ENCODE data around the gene SCTR. TPM values are rescaled to one million over a fixed set of nuclear protein-coding genes. Genes with fewer than 3 reads are reported as not detected.
A peak's percentile ranks its signal among the peaks of the same experiment; 100 is the strongest.

SCTR gene
- polyA plus RNA-seq, 3 donors, result not detected

- Mint-ChIP-seq H3K4me1 (peaks cover 2% of the 10 kb centered on the region), H3K36me3 (no peaks in the 10 kb centered on the region), H3K4me3 (no peak overlapping the region), H3K27ac (no peak overlapping the region), H3K27me3 (ENCODE audit: low read depth in 3 of 3) (peaks cover 0 to 4% (median 4%) of the 10 kb centered on the region in 3 donors), H3K9me3 (no peaks in the 10 kb centered on the region)
- H3K27ac ChIP-seq (ENCODE audit: low read depth in 1 of 2, low read length in 2 of 2), result no peak overlapping the region
- H3K9ac ChIP-seq (ENCODE audit: insufficient read depth, low read length, poor library complexity, severe bottlenecking), result no peak overlapping the region
- no peaks in the 10 kb centered on the region for H3K36me3 ChIP-seq (replicated peaks in 1 of 2; ENCODE audit: control insufficient read depth in 1 of 2, insufficient read depth in 2 of 2, low read length in 2 of 2)
- no peaks in the 10 kb centered on the region for H3K4me1 ChIP-seq (ENCODE audit: control insufficient read depth in 1 of 2, insufficient read depth in 2 of 2, low read length in 2 of 2)
- H2AFZ ChIP-seq (ENCODE audit: insufficient read depth, low read depth, low read length, poor library complexity, severe bottlenecking), result no peak overlapping the region
- H3K9me3 ChIP-seq (replicated peaks in 1 of 2; ENCODE audit: control insufficient read depth in 1 of 2, insufficient read depth in 1 of 2, low read length in 2 of 2), result no peaks in the 10 kb centered on the region
- TF ChIP-seq CTCF (IDR thresholded peaks at IDR 0.05), result no peak
- intact Hi-C loops (cut with micrococcal nuclease), result no loop called here
- H3K27me3 ChIP-seq (ENCODE audit: control insufficient read depth in 2 of 2, insufficient read depth in 2 of 2, low read length in 2 of 2), result no peaks in the 10 kb centered on the region
- no peaks in the 10 kb centered on the region for H3K79me2 ChIP-seq (ENCODE audit: insufficient read depth, low read length)
- H3K4me2 ChIP-seq (replicated peaks; ENCODE audit: extremely low read depth, low read length, poor library complexity, severe bottlenecking), result no peak overlapping the region
- H4K20me1 ChIP-seq (ENCODE audit: insufficient read depth, low read length), result no peaks in the 10 kb centered on the region
- H3K4me3 ChIP-seq (replicated peaks in 1 of 3; ENCODE audit: low read depth in 2 of 3, low read length in 3 of 3), result no peak overlapping the region
- no peak for DNase-seq
- WGBS (ENCODE audit: insufficient coverage), result 87% methylated on average over 12 of the region's 17 CpGs
Observed at GRCh38 chr2:119474371-119475224, 49.7 kb downstream of the SCTR start.

- no peak overlapping the region for H3K4me2 ChIP-seq (replicated peaks; ENCODE audit: extremely low read depth, low read length, poor library complexity, severe bottlenecking)
- Mint-ChIP-seq H3K4me1 (peaks cover 2% of the 10 kb centered on the region), H3K27ac (peak overlapping the region in 1 of 7 donors; percentile 52), H3K4me3 (no peak overlapping the region), H3K36me3 (no peaks in the 10 kb centered on the region), H3K27me3 (ENCODE audit: low read depth in 3 of 3) (peaks cover 0 to 4% (median 4%) of the 10 kb centered on the region in 3 donors), H3K9me3 (no peaks in the 10 kb centered on the region)
- no peaks in the 10 kb centered on the region for H3K36me3 ChIP-seq (replicated peaks in 1 of 2; ENCODE audit: control insufficient read depth in 1 of 2, insufficient read depth in 2 of 2, low read length in 2 of 2)
- H3K4me3 ChIP-seq (replicated peaks in 1 of 3; ENCODE audit: low read depth in 2 of 3, low read length in 3 of 3), result no peak overlapping the region
- no peaks in the 10 kb centered on the region for H3K79me2 ChIP-seq (ENCODE audit: insufficient read depth, low read length)
- no peaks in the 10 kb centered on the region for H3K4me1 ChIP-seq (ENCODE audit: control insufficient read depth in 1 of 2, insufficient read depth in 2 of 2, low read length in 2 of 2)
- no peak for TF ChIP-seq CTCF (IDR thresholded peaks at IDR 0.05)
- no peak overlapping the region for H2AFZ ChIP-seq (ENCODE audit: insufficient read depth, low read depth, low read length, poor library complexity, severe bottlenecking)
- 95% methylated on average over 13 of the region's 16 CpGs for WGBS (ENCODE audit: insufficient coverage)
- intact Hi-C loops (cut with micrococcal nuclease), result no loop called here
- H4K20me1 ChIP-seq (ENCODE audit: insufficient read depth, low read length), result no peaks in the 10 kb centered on the region
- H3K9me3 ChIP-seq (replicated peaks in 1 of 2; ENCODE audit: control insufficient read depth in 1 of 2, insufficient read depth in 1 of 2, low read length in 2 of 2), result no peaks in the 10 kb centered on the region
- no peak overlapping the region for H3K9ac ChIP-seq (ENCODE audit: insufficient read depth, low read length, poor library complexity, severe bottlenecking)
- H3K27me3 ChIP-seq (ENCODE audit: control insufficient read depth in 2 of 2, insufficient read depth in 2 of 2, low read length in 2 of 2), result no peaks in the 10 kb centered on the region
- no peak overlapping the region for H3K27ac ChIP-seq (ENCODE audit: low read depth in 1 of 2, low read length in 2 of 2)
- no peak for DNase-seq
Observed at GRCh38 chr2:119473621-119474370, 50.5 kb downstream of the SCTR start.

Data from CD14-positive monocyte (primary cell).